UCSD-AML1 (cell line): ENCODE results near the gene TMEM161B.
A peak's percentile ranks its signal among the peaks of the same experiment; 100 is the strongest.
"Not testable (repeated sequence)": the region's sequence is repeated elsewhere in the genome, so short reads cannot be mapped to it uniquely, and the experiment has no call there.

Experiments
- DNase-seq: peaks from one replicate; lab custom pipeline; 2025; ENCODE audit not compliant: unreplicated experiment; lab: John Stamatoyannopoulos, UW

TMEM161B gene

GRCh38 chr5:88268385-88269184 lies at the start of gene TMEM161B:
Gene TMEM161B (minus strand): TSS chr5:88268845. CDS start chr5:88268723, 122 bp downstream.
- DNase-seq: peak; percentile 93

- no peak for DNase-seq
Measured at GRCh38 chr5:88304356-88304755, 35.7 kb upstream of the TMEM161B start.

GRCh38 chr5:88298425-88298824 lies 29.8 kb upstream of the TMEM161B start:
- DNase-seq: no peak

GRCh38 chr5:88290801-88291200 lies 22.2 kb upstream of the TMEM161B start:
- DNase-seq: no peak

- no peak for DNase-seq
Measured at GRCh38 chr5:88288528-88289197, 20.0 kb upstream of the TMEM161B start.

GRCh38 chr5:88287846-88288527 lies 19.3 kb upstream of the TMEM161B start:
- DNase-seq: no peak

- DNase-seq: no peak
Measured at GRCh38 chr5:88287302-88287701, 18.7 kb upstream of the TMEM161B start.

- DNase-seq: no peak
Measured at GRCh38 chr5:88283690-88284089, 15.0 kb upstream of the TMEM161B start.

- no peak for DNase-seq
Measured at GRCh38 chr5:88281322-88281721, 12.7 kb upstream of the TMEM161B start.

- DNase-seq: no peak
Measured at GRCh38 chr5:88279584-88279983, 10.9 kb upstream of the TMEM161B start.

- DNase-seq: no peak
Measured at GRCh38 chr5:88276378-88276777, 7.7 kb upstream of the TMEM161B start.

GRCh38 chr5:88275581-88275980 lies 6.9 kb upstream of the TMEM161B start:
- no peak for DNase-seq

GRCh38 chr5:88269222-88269771 lies 652 bp upstream of the TMEM161B start:
- DNase-seq: peak; percentile 17

GRCh38 chr5:88264565-88264964 lies 4.1 kb downstream of the TMEM161B start:
- not testable (repeated sequence) for DNase-seq

- DNase-seq: no peak
Measured at GRCh38 chr5:88263349-88263748, 5.3 kb downstream of the TMEM161B start.

GRCh38 chr5:88262116-88262515 lies 6.5 kb downstream of the TMEM161B start:
- DNase-seq: no peak

GRCh38 chr5:88258636-88259035 lies 10.0 kb downstream of the TMEM161B start:
- no peak for DNase-seq

GRCh38 chr5:88256872-88257271 lies 11.8 kb downstream of the TMEM161B start:
- no peak for DNase-seq

GRCh38 chr5:88256037-88256436 lies 12.6 kb downstream of the TMEM161B start:
- no peak for DNase-seq

- DNase-seq: no peak
Measured at GRCh38 chr5:88254320-88254719, 14.3 kb downstream of the TMEM161B start.

- DNase-seq: no peak
Measured at GRCh38 chr5:88251048-88251711, 17.5 kb downstream of the TMEM161B start.
